ENCODE data around the gene NDUFA3.

DNA sequence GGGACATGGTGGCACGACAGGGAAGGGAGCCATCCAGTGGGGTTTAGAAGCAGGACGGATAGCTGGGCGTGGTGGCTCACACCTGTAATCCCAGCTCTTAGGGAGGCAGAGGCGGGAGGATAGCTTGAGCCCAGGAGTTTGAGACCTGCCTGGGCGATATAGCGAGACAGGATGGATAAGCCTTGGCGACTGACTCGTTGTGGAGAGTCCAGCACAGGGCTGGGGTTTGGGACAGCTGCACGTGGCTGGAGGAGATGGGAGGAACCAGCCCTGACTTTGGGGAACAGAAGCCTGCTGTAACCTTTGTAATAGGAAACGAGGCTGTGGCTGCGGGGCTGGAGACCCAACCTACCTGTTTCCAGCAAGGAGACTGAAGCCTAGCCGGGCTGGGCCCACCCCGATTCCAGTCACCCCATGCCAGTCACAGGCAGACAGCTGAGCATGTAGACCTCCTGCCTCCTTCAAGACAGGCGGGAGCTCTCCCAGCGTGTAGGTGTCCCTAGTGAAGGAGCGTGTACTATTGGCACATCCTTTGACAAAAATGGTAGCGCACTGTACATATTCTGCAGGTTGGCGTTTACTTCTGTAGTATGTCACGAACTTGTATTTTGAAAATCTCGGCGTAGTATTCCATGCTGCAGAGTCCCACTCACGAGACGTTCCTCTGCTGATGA is 48.8 kb downstream of the NDUFA3 start:
- TF ChIP-seq, protein P1, sequence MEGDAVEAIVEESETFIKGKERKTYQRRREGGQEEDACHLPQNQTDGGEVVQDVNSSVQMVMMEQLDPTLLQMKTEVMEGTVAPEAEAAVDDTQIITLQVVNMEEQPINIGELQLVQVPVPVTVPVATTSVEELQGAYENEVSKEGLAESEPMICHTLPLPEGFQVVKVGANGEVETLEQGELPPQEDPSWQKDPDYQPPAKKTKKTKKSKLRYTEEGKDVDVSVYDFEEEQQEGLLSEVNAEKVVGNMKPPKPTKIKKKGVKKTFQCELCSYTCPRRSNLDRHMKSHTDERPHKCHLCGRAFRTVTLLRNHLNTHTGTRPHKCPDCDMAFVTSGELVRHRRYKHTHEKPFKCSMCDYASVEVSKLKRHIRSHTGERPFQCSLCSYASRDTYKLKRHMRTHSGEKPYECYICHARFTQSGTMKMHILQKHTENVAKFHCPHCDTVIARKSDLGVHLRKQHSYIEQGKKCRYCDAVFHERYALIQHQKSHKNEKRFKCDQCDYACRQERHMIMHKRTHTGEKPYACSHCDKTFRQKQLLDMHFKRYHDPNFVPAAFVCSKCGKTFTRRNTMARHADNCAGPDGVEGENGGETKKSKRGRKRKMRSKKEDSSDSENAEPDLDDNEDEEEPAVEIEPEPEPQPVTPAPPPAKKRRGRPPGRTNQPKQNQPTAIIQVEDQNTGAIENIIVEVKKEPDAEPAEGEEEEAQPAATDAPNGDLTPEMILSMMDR (conservative IDR thresholded peaks at IDR 0.05): no peak
- no peak for TF ChIP-seq EZH2 (IDR thresholded peaks at IDR 0.05; ENCODE audit: low read depth)

Data from PC-9 (cell line).